ENCODE results near the gene BRINP1. TPM values are rescaled to one million over a fixed set of nuclear protein-coding genes. Genes with fewer than 3 reads are reported as not detected.

Gene BRINP1
- total RNA-seq = not detected in 2 replicates

- intact Hi-C loops (cut with micrococcal nuclease) = no loop called here
- no peaks in the 10 kb centered on the region for H3K4me1 Mint-ChIP-seq (ENCODE audit: low read depth)
- H3K27ac Mint-ChIP-seq = no peak within 1 kb of the TSS
- peaks cover 17% of the 10 kb centered on the region for H3K27me3 Mint-ChIP-seq (ENCODE audit: low read depth)
- no peaks in the 10 kb centered on the region for H3K9me3 Mint-ChIP-seq
- no peak for DNase-seq (ENCODE audit: low spot score)
- no peaks in the 10 kb centered on the region for H3K36me3 Mint-ChIP-seq (ENCODE audit: low read depth)
- no peak within 1 kb of the TSS for H3K4me3 Mint-ChIP-seq (ENCODE audit: low read depth)
Measured at GRCh38 chr9:119368681-119369581, at the start of gene BRINP1. Gene BRINP1 (minus strand): TSS chr9:119369435. CDS start chr9:119313355, 56,080 bp downstream.

- DNase-seq (ENCODE audit: low spot score) = no peak
- Mint-ChIP-seq H3K27ac (no peak overlapping the region), H3K4me1 (ENCODE audit: low read depth) (no peaks in the 10 kb centered on the region), H3K9me3 (no peaks in the 10 kb centered on the region), H3K27me3 (ENCODE audit: low read depth) (no peaks in the 10 kb centered on the region), H3K36me3 (ENCODE audit: low read depth) (no peaks in the 10 kb centered on the region), H3K4me3 (ENCODE audit: low read depth) (no peak overlapping the region)
- intact Hi-C loops (cut with micrococcal nuclease) = no loop called here
Measured at GRCh38 chr9:119418721-119419120, 49.5 kb upstream of the BRINP1 start.

- no peak for DNase-seq (ENCODE audit: low spot score)
- Mint-ChIP-seq H3K9me3 (no peaks in the 10 kb centered on the region), H3K27me3 (ENCODE audit: low read depth) (no peaks in the 10 kb centered on the region), H3K4me1 (ENCODE audit: low read depth) (no peaks in the 10 kb centered on the region), H3K27ac (no peak overlapping the region), H3K4me3 (ENCODE audit: low read depth) (no peak overlapping the region), H3K36me3 (ENCODE audit: low read depth) (no peaks in the 10 kb centered on the region)
- intact Hi-C loops (cut with micrococcal nuclease) = no loop called here
Measured at GRCh38 chr9:119416793-119417192, 47.6 kb upstream of the BRINP1 start.

GRCh38 chr9:119412399-119412798 is 43.2 kb upstream of the BRINP1 start:
- intact Hi-C loops (cut with micrococcal nuclease) = no loop called here
- no peaks in the 10 kb centered on the region for H3K4me1 Mint-ChIP-seq (ENCODE audit: low read depth)
- H3K4me3 Mint-ChIP-seq (ENCODE audit: low read depth) = no peak overlapping the region
- H3K27me3 Mint-ChIP-seq (ENCODE audit: low read depth) = no peaks in the 10 kb centered on the region
- DNase-seq (ENCODE audit: low spot score) = no peak
- H3K27ac Mint-ChIP-seq = no peak overlapping the region
- peaks cover 4% of the 10 kb centered on the region for H3K9me3 Mint-ChIP-seq
- no peaks in the 10 kb centered on the region for H3K36me3 Mint-ChIP-seq (ENCODE audit: low read depth)

GRCh38 chr9:119409552-119409951 is 40.3 kb upstream of the BRINP1 start:
- no peaks in the 10 kb centered on the region for H3K27me3 Mint-ChIP-seq (ENCODE audit: low read depth)
- no peaks in the 10 kb centered on the region for H3K36me3 Mint-ChIP-seq (ENCODE audit: low read depth)
- H3K27ac Mint-ChIP-seq = no peak overlapping the region
- no peaks in the 10 kb centered on the region for H3K4me1 Mint-ChIP-seq (ENCODE audit: low read depth)
- intact Hi-C loops (cut with micrococcal nuclease) = no loop called here
- no peak overlapping the region for H3K4me3 Mint-ChIP-seq (ENCODE audit: low read depth)
- no peak for DNase-seq (ENCODE audit: low spot score)
- H3K9me3 Mint-ChIP-seq = peaks cover 4% of the 10 kb centered on the region

GRCh38 chr9:119400606-119401005 is 31.4 kb upstream of the BRINP1 start:
- intact Hi-C loops (cut with micrococcal nuclease) = no loop called here
- H3K27me3 Mint-ChIP-seq (ENCODE audit: low read depth) = no peaks in the 10 kb centered on the region
- no peaks in the 10 kb centered on the region for H3K4me1 Mint-ChIP-seq (ENCODE audit: low read depth)
- no peak overlapping the region for H3K27ac Mint-ChIP-seq
- DNase-seq (ENCODE audit: low spot score) = no peak
- H3K36me3 Mint-ChIP-seq (ENCODE audit: low read depth) = no peaks in the 10 kb centered on the region
- peaks cover 8% of the 10 kb centered on the region for H3K9me3 Mint-ChIP-seq
- H3K4me3 Mint-ChIP-seq (ENCODE audit: low read depth) = no peak overlapping the region

- H3K27me3 Mint-ChIP-seq (ENCODE audit: low read depth) = no peaks in the 10 kb centered on the region
- H3K4me1 Mint-ChIP-seq (ENCODE audit: low read depth) = no peaks in the 10 kb centered on the region
- intact Hi-C loops (cut with micrococcal nuclease) = no loop called here
- no peak for DNase-seq (ENCODE audit: low spot score)
- peaks cover 3% of the 10 kb centered on the region for H3K9me3 Mint-ChIP-seq
- no peak overlapping the region for H3K27ac Mint-ChIP-seq
- no peak overlapping the region for H3K4me3 Mint-ChIP-seq (ENCODE audit: low read depth)
- H3K36me3 Mint-ChIP-seq (ENCODE audit: low read depth) = no peaks in the 10 kb centered on the region
Measured at GRCh38 chr9:119398350-119398749, 29.1 kb upstream of the BRINP1 start.

- Mint-ChIP-seq H3K4me1 (ENCODE audit: low read depth) (no peaks in the 10 kb centered on the region), H3K4me3 (ENCODE audit: low read depth) (no peak overlapping the region), H3K9me3 (no peaks in the 10 kb centered on the region), H3K27me3 (ENCODE audit: low read depth) (no peaks in the 10 kb centered on the region), H3K27ac (no peak overlapping the region), H3K36me3 (ENCODE audit: low read depth) (no peaks in the 10 kb centered on the region)
- no peak for DNase-seq (ENCODE audit: low spot score)
- intact Hi-C loops (cut with micrococcal nuclease) = no loop called here
Measured at GRCh38 chr9:119391878-119392277, 22.6 kb upstream of the BRINP1 start.

- DNase-seq (ENCODE audit: low spot score) = no peak
- Mint-ChIP-seq H3K27ac (no peak overlapping the region), H3K9me3 (no peaks in the 10 kb centered on the region), H3K4me1 (ENCODE audit: low read depth) (no peaks in the 10 kb centered on the region), H3K4me3 (ENCODE audit: low read depth) (no peak overlapping the region), H3K27me3 (ENCODE audit: low read depth) (no peaks in the 10 kb centered on the region), H3K36me3 (ENCODE audit: low read depth) (no peaks in the 10 kb centered on the region)
- intact Hi-C loops (cut with micrococcal nuclease) = no loop called here
Measured at GRCh38 chr9:119375892-119376291, 6.7 kb upstream of the BRINP1 start.

GRCh38 chr9:119372951-119373350 is 3.7 kb upstream of the BRINP1 start:
- Mint-ChIP-seq H3K4me3 (ENCODE audit: low read depth) (no peak overlapping the region), H3K4me1 (ENCODE audit: low read depth) (no peaks in the 10 kb centered on the region), H3K27ac (no peak overlapping the region), H3K9me3 (no peaks in the 10 kb centered on the region), H3K36me3 (ENCODE audit: low read depth) (no peaks in the 10 kb centered on the region), H3K27me3 (ENCODE audit: low read depth) (peaks cover 14% of the 10 kb centered on the region)
- intact Hi-C loops (cut with micrococcal nuclease) = no loop called here
- no peak for DNase-seq (ENCODE audit: low spot score)

- H3K27me3 Mint-ChIP-seq (ENCODE audit: low read depth) = peaks cover 17% of the 10 kb centered on the region
- DNase-seq (ENCODE audit: low spot score) = no peak
Measured at GRCh38 chr9:119370816-119371215, 1.6 kb upstream of the BRINP1 start.

GRCh38 chr9:119369680-119370366 is 588 bp upstream of the BRINP1 start:
- H3K27ac Mint-ChIP-seq = no peak overlapping the region
- intact Hi-C loops (cut with micrococcal nuclease) = no loop called here

More at GRCh38 chr9:119370816-119371215, 1.6 kb upstream of the BRINP1 start:
- intact Hi-C loops (cut with micrococcal nuclease) = no loop called here
- no peaks in the 10 kb centered on the region for H3K36me3 Mint-ChIP-seq (ENCODE audit: low read depth)
- H3K9me3 Mint-ChIP-seq = no peaks in the 10 kb centered on the region
- no peak overlapping the region for H3K4me3 Mint-ChIP-seq (ENCODE audit: low read depth)
- H3K4me1 Mint-ChIP-seq (ENCODE audit: low read depth) = no peaks in the 10 kb centered on the region
- no peak overlapping the region for H3K27ac Mint-ChIP-seq

GRCh38 chr9:119368179-119368578 is 1.1 kb downstream of the BRINP1 start:
- Mint-ChIP-seq H3K4me1 (ENCODE audit: low read depth) (no peaks in the 10 kb centered on the region), H3K9me3 (no peaks in the 10 kb centered on the region), H3K27me3 (ENCODE audit: low read depth) (peaks cover 17% of the 10 kb centered on the region), H3K36me3 (ENCODE audit: low read depth) (no peaks in the 10 kb centered on the region), H3K27ac (no peak overlapping the region), H3K4me3 (ENCODE audit: low read depth) (no peak overlapping the region)
- intact Hi-C loops (cut with micrococcal nuclease) = no loop called here
- DNase-seq (ENCODE audit: low spot score) = no peak

More at GRCh38 chr9:119369680-119370366, 588 bp upstream of the BRINP1 start:
- DNase-seq (ENCODE audit: low spot score) = no peak
- no peaks in the 10 kb centered on the region for H3K36me3 Mint-ChIP-seq (ENCODE audit: low read depth)
- no peaks in the 10 kb centered on the region for H3K9me3 Mint-ChIP-seq
- H3K4me1 Mint-ChIP-seq (ENCODE audit: low read depth) = no peaks in the 10 kb centered on the region
- no peak overlapping the region for H3K4me3 Mint-ChIP-seq (ENCODE audit: low read depth)
- H3K27me3 Mint-ChIP-seq (ENCODE audit: low read depth) = peaks cover 17% of the 10 kb centered on the region

All from activated T-helper 2 cell treated with anti-CD3 and anti-CD28 coated beads, Interferon-gamma antibody, Interleukin-2, Interleukin-4, amounts not matched to agents 10 μg/mL and 5 μg/mL and 100 μg/mL, durations not matched to agents 14 hours and 24 hours and 36 hours (primary cell).